ENCODE measurements around the gene HS6ST3.

- TF ChIP-seq CTCF (IDR thresholded peaks at IDR 0.05; ENCODE audit: low read depth, low read length, poor library complexity, severe bottlenecking) (no peak), EZH2phosphoT487 (IDR thresholded peaks at IDR 0.05; ENCODE audit: borderline replicate concordance, low read length) (no peak)
Measured at GRCh38 chr13:96473526-96474180, 383.7 kb downstream of the HS6ST3 start.

Data from DOHH2 (cell line).